GM12865 (cell line): Measurements from ENCODE around the gene BCL3.
"Not testable (repeated sequence)": the region's sequence is repeated elsewhere in the genome, so short reads cannot be mapped to it uniquely, and the experiment has no call there.

Experiments
- DNase-seq: peaks from one replicate; pipeline ENCODE4 v3.0.0; 2010; ENCODE audit warnings: low read depth
- H3K4me3 ChIP-seq: 2 replicates; pipeline ENCODE4 v1.5.1; 2011; ENCODE audit warnings: mild to moderate bottlenecking, low read depth, low read length, control low read depth
- TF ChIP-seq, protein P1 (sequence below): IDR thresholded peaks from 2 replicates; pipeline ENCODE4 v1.5.1; 2011; ENCODE audit warnings: low read length, control low read depth, low read depth, inconsistent platforms; ENCODE audit not compliant: insufficient read depth; ENCODE audit errors: missing control alignments

The BCL3 gene

GRCh38 chr19:44770550-44771257, 22.2 kb downstream of the BCL3 start:
- DNase-seq = peak; percentile 99
- TF ChIP-seq, protein P1, sequence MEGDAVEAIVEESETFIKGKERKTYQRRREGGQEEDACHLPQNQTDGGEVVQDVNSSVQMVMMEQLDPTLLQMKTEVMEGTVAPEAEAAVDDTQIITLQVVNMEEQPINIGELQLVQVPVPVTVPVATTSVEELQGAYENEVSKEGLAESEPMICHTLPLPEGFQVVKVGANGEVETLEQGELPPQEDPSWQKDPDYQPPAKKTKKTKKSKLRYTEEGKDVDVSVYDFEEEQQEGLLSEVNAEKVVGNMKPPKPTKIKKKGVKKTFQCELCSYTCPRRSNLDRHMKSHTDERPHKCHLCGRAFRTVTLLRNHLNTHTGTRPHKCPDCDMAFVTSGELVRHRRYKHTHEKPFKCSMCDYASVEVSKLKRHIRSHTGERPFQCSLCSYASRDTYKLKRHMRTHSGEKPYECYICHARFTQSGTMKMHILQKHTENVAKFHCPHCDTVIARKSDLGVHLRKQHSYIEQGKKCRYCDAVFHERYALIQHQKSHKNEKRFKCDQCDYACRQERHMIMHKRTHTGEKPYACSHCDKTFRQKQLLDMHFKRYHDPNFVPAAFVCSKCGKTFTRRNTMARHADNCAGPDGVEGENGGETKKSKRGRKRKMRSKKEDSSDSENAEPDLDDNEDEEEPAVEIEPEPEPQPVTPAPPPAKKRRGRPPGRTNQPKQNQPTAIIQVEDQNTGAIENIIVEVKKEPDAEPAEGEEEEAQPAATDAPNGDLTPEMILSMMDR = peak; percentile 68
- H3K4me3 ChIP-seq = peak overlapping the region; percentile 15

- H3K4me3 ChIP-seq, DNase-seq: not testable (repeated sequence)
Measured at GRCh38 chr19:44772144-44772543, 23.6 kb downstream of the BCL3 start.

- TF ChIP-seq, protein P1 = no peak
- no peak for DNase-seq
Measured at GRCh38 chr19:44772959-44773358, 24.5 kb downstream of the BCL3 start.

DNA sequence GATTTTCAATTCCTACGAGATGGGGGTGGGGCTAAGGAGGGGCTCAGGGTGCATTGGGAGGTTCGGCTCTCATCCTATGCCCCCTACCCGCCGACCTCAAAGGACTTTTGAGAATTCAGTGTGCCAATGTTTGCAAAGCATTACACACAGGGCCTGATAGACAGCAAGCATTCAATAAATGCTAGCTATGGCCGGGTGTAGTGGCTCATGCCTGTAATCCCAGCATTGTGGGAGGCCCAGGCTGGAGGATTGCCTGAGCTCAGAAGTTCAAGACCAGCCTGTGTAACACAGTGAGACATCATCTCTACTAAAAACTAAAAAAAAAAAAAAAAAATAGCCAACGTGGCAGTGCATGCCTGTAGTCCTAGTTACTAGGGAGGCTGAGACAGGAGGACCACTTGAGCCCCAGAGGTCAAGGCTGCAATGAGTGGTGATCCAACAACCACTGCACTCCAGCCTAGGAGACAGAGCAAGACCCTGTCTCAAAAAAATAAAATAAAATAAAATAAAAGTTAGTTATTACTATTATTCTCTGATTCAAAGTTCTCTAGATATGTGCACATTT, 27.2 kb downstream of the BCL3 start:
- H3K4me3 ChIP-seq = no peak overlapping the region
- TF ChIP-seq, protein P1 = no peak
- DNase-seq = no peak

More at GRCh38 chr19:44772959-44773358, 24.5 kb downstream of the BCL3 start:
- no peak overlapping the region for H3K4me3 ChIP-seq

DNA sequence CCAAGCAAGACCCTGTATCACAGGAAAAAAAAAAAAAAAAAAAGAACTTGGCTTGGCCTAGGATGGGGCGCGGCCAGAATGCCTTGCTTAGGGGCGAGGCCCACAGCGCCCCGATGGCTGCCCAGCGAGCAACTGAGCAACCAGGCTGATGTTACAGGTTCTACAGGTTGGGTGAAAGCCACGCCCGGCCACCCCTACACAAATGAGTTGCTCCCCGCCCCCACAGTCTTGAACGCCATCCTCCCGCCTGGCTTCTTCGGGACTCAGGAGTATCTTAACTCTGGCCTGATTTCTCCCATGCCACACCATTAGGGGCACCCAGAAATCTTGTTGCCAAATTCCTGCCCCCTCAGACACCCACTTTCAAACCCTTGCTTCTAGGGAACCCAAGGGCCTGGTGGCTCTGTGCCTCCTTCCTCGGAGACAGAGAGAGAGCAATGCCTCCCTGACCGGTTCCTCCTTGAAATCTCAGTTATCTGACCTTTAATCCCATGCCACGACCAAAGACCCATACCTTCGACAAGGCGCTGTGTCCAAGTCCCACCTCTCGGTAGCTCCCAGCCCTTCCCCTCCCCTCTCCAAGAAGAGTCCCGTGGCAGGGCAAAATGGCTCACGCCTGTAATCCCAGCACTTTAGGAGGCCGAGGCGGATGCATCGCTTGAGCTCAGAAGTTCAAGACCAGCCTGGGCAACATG, 28.0 kb downstream of the BCL3 start:
- no peak overlapping the region for H3K4me3 ChIP-seq
- TF ChIP-seq, protein P1 = no peak
- DNase-seq = no peak

GRCh38 chr19:44777715-44778347, 29.3 kb downstream of the BCL3 start, which contains the start of gene CBLC:
CBLC (plus strand) TSS chr19:44777890; CDS start chr19:44777932, 42 bp downstream.
- H3K4me3 ChIP-seq = no peak within 1 kb of the TSS
- TF ChIP-seq, protein P1 = no peak
- DNase-seq = no peak

GRCh38 chr19:44779150-44779549, 30.6 kb downstream of the BCL3 start:
- H3K4me3 ChIP-seq = no peak overlapping the region
- DNase-seq = no peak
- TF ChIP-seq, protein P1 = no peak

GRCh38 chr19:44781694-44782093, 33.2 kb downstream of the BCL3 start:
- H3K4me3 ChIP-seq, DNase-seq: not testable (repeated sequence)
